ENCODE measurements around the gene DHRS7B.
"Not testable (repeated sequence)": the region's sequence is repeated elsewhere in the genome, so short reads cannot be mapped to it uniquely, and the experiment has no call there.

DHRS7B gene

GRCh38 chr17:21131137-21131536 is 4.4 kb downstream of the DHRS7B start:
- H3K9me3 ChIP-seq (ENCODE audit: control insufficient read depth, low read length), result peaks cover 13% of the 10 kb centered on the region
- no peak overlapping the region for H3K27ac ChIP-seq (ENCODE audit: low read depth, low read length, severe bottlenecking)
- no peak overlapping the region for H3K4me3 ChIP-seq (ENCODE audit: extremely low read depth, insufficient read depth, low read length, poor library complexity, severe bottlenecking)
- no peaks in the 10 kb centered on the region for H3K36me3 ChIP-seq (ENCODE audit: control insufficient read depth, insufficient read depth, low read length)
- no peaks in the 10 kb centered on the region for H3K4me1 ChIP-seq (ENCODE audit: control insufficient read depth, insufficient read depth, low read length, poor library complexity, severe bottlenecking)
- 81 to 100% methylated on average over 1 to 4 of the region's 4 CpGs for WGBS, 2 experiments (ENCODE audit: insufficient coverage in 2 of 2)

DNA sequence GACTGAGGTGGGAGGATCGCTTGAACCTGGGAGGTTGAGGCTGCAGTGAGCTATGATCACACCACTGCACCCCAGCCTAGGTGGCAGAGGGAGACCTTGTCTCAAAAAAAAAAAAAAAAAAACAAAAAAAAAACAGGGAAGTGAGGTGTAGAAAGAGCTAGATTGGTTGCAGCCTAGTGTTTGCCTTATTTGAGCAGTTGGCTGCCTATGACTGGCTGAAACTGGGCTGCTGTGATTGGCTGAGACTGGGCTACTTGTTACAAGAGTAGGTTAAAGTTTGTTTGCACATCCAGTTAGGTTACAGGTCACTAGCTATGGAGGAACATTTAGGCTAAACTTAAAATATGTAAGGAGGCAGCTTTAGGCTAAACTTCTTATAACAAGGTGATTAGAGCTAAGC is 5.7 kb downstream of the DHRS7B start:
- H3K4me1 ChIP-seq (ENCODE audit: control insufficient read depth, insufficient read depth, low read length, poor library complexity, severe bottlenecking), result no peaks in the 10 kb centered on the region
- no peak overlapping the region for H3K4me3 ChIP-seq (ENCODE audit: extremely low read depth, insufficient read depth, low read length, poor library complexity, severe bottlenecking)
- no peaks in the 10 kb centered on the region for H3K36me3 ChIP-seq (ENCODE audit: control insufficient read depth, insufficient read depth, low read length)
- no peak overlapping the region for H3K27ac ChIP-seq (ENCODE audit: low read depth, low read length, severe bottlenecking)
- peaks cover 25% of the 10 kb centered on the region for H3K9me3 ChIP-seq (ENCODE audit: control insufficient read depth, low read length)
- 100% methylated on average over 1 of the region's 1 CpG; no CpG with 5 or more reads in 1 of the 2 experiments for WGBS, 2 experiments (ENCODE audit: insufficient coverage in 2 of 2)

DNA sequence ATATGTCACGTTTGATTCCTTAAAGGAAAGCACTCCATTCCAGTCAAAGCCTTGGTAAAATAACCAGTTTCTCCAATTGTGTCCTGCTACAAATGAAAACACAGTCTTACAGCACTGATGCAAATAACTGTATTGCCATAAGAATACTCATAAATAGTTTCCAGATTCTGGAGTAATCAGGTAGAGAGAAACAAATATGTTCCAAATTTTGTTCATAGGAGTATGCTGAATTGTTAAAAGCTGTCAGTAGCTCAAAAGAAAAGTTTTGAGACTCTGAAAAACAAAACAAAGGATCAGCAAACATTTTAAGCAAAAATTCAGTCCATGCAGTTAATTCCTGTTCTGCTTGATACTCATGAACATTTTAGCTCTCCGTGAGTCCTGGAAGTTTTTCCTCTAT is 7.8 kb downstream of the DHRS7B start:
- Histone ChIP-seq H3K4me1 (ENCODE audit: control insufficient read depth, insufficient read depth, low read length, poor library complexity, severe bottlenecking) (no peaks in the 10 kb centered on the region), H3K4me3 (ENCODE audit: extremely low read depth, insufficient read depth, low read length, poor library complexity, severe bottlenecking) (no peak overlapping the region), H3K9me3 (ENCODE audit: control insufficient read depth, low read length) (peaks cover 38% of the 10 kb centered on the region), H3K36me3 (ENCODE audit: control insufficient read depth, insufficient read depth, low read length) (no peaks in the 10 kb centered on the region), H3K27ac (ENCODE audit: low read depth, low read length, severe bottlenecking) (no peak overlapping the region)
- 100% methylated on average over 1 of the region's 2 CpGs for WGBS, 2 experiments (ENCODE audit: insufficient coverage in 2 of 2)

DNA sequence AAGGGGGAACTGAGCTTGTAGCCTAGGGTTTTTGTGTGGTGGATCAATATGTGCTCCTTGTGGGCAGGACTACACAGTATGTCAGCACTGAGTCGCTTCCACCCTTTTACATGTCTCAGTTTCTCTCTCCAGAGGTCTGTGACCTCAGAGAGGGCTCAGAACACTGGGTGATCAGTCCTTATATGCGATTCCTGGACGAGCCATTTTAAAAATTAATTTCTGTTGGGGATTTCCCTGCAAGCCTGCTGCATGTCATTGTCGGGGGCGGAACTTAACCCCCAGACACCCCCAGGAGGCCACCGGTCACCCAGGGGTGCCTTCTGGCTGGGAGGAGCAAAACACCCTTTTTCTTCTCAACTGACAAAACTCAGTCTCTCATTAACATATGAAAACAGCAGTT is 14.1 kb downstream of the DHRS7B start:
- H3K36me3 ChIP-seq (ENCODE audit: control insufficient read depth, insufficient read depth, low read length), result peaks cover 19% of the 10 kb centered on the region
- peaks cover 38% of the 10 kb centered on the region for H3K9me3 ChIP-seq (ENCODE audit: control insufficient read depth, low read length)
- no peak overlapping the region for H3K27ac ChIP-seq (ENCODE audit: low read depth, low read length, severe bottlenecking)
- H3K4me1 ChIP-seq (ENCODE audit: control insufficient read depth, insufficient read depth, low read length, poor library complexity, severe bottlenecking), result no peaks in the 10 kb centered on the region
- H3K4me3 ChIP-seq (ENCODE audit: extremely low read depth, insufficient read depth, low read length, poor library complexity, severe bottlenecking), result no peak overlapping the region
- 85 to 89% methylated on average over 4 to 6 of the region's 6 CpGs for WGBS, 2 experiments (ENCODE audit: insufficient coverage in 2 of 2)

- no peak overlapping the region for H3K27ac ChIP-seq (ENCODE audit: low read depth, low read length, severe bottlenecking)
- H3K36me3 ChIP-seq (ENCODE audit: control insufficient read depth, insufficient read depth, low read length), result peaks cover 19% of the 10 kb centered on the region
- H3K9me3 ChIP-seq (ENCODE audit: control insufficient read depth, low read length), result peaks cover 36% of the 10 kb centered on the region
- no CpG with 5 or more reads among the region's 2 CpGs for WGBS, 2 experiments (ENCODE audit: insufficient coverage in 2 of 2)
- no peaks in the 10 kb centered on the region for H3K4me1 ChIP-seq (ENCODE audit: control insufficient read depth, insufficient read depth, low read length, poor library complexity, severe bottlenecking)
- no peak overlapping the region for H3K4me3 ChIP-seq (ENCODE audit: extremely low read depth, insufficient read depth, low read length, poor library complexity, severe bottlenecking)
Measured at GRCh38 chr17:21141331-21141730, 14.6 kb downstream of the DHRS7B start.

DNA sequence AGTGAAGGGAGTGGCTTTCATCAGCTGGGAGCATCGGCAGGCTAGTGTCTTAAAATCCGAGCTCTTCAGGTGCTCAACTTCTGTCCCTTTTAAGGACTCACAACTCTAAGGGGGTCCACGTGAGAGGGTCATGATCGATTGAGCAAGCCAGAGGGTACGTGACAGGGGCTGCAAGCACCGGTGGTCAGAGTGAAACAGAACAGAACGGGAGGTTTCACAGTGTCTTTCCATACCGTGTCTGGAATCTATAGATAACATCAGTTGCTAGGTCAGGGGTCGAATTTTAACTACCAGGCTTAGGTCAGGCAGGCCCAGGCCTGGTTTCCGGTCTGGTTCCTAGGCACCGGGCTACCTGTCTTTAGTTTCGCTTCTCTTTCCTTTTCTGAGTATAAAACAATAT is 15.3 kb downstream of the DHRS7B start:
- Histone ChIP-seq H3K36me3 (ENCODE audit: control insufficient read depth, insufficient read depth, low read length) (peaks cover 21% of the 10 kb centered on the region), H3K9me3 (ENCODE audit: control insufficient read depth, low read length) (peaks cover 30% of the 10 kb centered on the region)
- H3K4me1 ChIP-seq (ENCODE audit: control insufficient read depth, insufficient read depth, low read length, poor library complexity, severe bottlenecking); H3K4me3 ChIP-seq (ENCODE audit: extremely low read depth, insufficient read depth, low read length, poor library complexity, severe bottlenecking); H3K27ac ChIP-seq (ENCODE audit: low read depth, low read length, severe bottlenecking): not testable (repeated sequence)
- 85 to 94% methylated on average over 7 to 9 of the region's 12 CpGs for WGBS, 2 experiments (ENCODE audit: insufficient coverage in 2 of 2)

DNA sequence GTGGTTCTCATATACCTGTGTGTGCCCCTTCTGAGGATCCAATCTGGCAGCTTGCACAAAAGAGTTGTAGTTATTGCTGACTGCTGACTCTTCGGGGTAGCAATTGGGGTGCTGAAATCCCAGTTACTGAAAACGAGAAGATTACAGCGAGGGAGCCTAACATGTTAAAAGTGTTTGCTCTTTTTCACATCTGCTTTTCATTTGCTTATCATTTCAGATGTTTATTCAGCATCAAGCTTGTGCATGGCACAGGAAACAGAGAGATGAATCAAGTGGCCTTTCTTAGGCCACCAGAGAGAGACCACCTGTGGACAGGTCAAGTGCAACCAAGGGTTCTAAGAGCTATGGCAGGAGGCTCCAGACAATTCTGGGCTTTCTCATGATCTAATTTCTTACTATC is 16.9 kb downstream of the DHRS7B start:
- Histone ChIP-seq H3K36me3 (ENCODE audit: control insufficient read depth, insufficient read depth, low read length) (peaks cover 27% of the 10 kb centered on the region), H3K4me3 (ENCODE audit: extremely low read depth, insufficient read depth, low read length, poor library complexity, severe bottlenecking) (no peak overlapping the region), H3K9me3 (ENCODE audit: control insufficient read depth, low read length) (peaks cover 23% of the 10 kb centered on the region), H3K27ac (ENCODE audit: low read depth, low read length, severe bottlenecking) (no peak overlapping the region), H3K4me1 (ENCODE audit: control insufficient read depth, insufficient read depth, low read length, poor library complexity, severe bottlenecking) (no peaks in the 10 kb centered on the region)
- 90 to 100% methylated on average over 3 of the region's 3 CpGs for WGBS, 2 experiments (ENCODE audit: insufficient coverage in 2 of 2)

- H3K4me1 ChIP-seq (ENCODE audit: control insufficient read depth, insufficient read depth, low read length, poor library complexity, severe bottlenecking); H3K4me3 ChIP-seq (ENCODE audit: extremely low read depth, insufficient read depth, low read length, poor library complexity, severe bottlenecking); H3K27ac ChIP-seq (ENCODE audit: low read depth, low read length, severe bottlenecking): not testable (repeated sequence)
- peaks cover 27% of the 10 kb centered on the region for H3K36me3 ChIP-seq (ENCODE audit: control insufficient read depth, insufficient read depth, low read length)
- H3K9me3 ChIP-seq (ENCODE audit: control insufficient read depth, low read length), result peaks cover 24% of the 10 kb centered on the region
- 69 to 70% methylated on average over 3 of the region's 3 CpGs for WGBS, 2 experiments (ENCODE audit: insufficient coverage in 2 of 2)
Measured at GRCh38 chr17:21144299-21144698, 17.5 kb downstream of the DHRS7B start.

DNA sequence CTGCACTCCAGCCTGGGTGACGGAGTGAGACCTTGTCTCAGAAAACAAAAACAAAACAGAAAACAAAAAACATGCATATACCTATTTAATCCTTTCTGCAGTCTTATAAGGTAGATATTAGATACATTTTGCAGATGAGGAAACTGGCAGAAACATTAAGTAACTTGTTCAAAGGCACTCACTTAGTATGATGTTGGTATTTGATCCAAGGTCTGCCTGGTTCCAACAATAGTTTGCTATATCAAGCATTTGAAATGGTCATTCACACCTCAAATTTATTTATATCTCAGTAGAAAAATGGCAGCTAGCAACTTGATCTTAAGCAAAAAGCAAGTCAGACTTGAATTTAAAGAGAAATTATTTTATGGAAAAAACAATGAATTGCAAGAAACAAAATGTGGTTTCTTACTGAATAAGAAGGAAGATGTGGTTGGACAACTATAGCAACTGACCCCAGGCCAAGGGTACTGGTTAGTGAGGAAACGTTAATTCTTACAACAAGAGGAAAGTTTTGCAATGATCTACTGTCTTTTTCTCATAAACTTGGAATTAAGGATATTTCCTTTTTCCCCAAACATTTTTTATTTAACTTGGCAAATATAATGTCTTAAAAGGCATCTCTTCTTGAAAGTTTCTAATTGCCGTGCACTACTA is 19.7 kb downstream of the DHRS7B start:
- H3K36me3 ChIP-seq (ENCODE audit: control insufficient read depth, insufficient read depth, low read length), result peaks cover 27% of the 10 kb centered on the region
- no peak overlapping the region for H3K4me3 ChIP-seq (ENCODE audit: extremely low read depth, insufficient read depth, low read length, poor library complexity, severe bottlenecking)
- H3K9me3 ChIP-seq (ENCODE audit: control insufficient read depth, low read length), result peaks cover 19% of the 10 kb centered on the region
- H3K27ac ChIP-seq (ENCODE audit: low read depth, low read length, severe bottlenecking), result no peak overlapping the region
- H3K4me1 ChIP-seq (ENCODE audit: control insufficient read depth, insufficient read depth, low read length, poor library complexity, severe bottlenecking), result no peaks in the 10 kb centered on the region
- WGBS, 2 experiments (ENCODE audit: insufficient coverage in 2 of 2), result 80% methylated on average over 1 of the region's 3 CpGs; no CpG with 5 or more reads in 1 of the 2 experiments

GRCh38 chr17:21149621-21150020 is 22.9 kb downstream of the DHRS7B start:
- no peak overlapping the region for H3K4me3 ChIP-seq (ENCODE audit: extremely low read depth, insufficient read depth, low read length, poor library complexity, severe bottlenecking)
- peaks cover 15% of the 10 kb centered on the region for H3K36me3 ChIP-seq (ENCODE audit: control insufficient read depth, insufficient read depth, low read length)
- no peak overlapping the region for H3K27ac ChIP-seq (ENCODE audit: low read depth, low read length, severe bottlenecking)
- no peaks in the 10 kb centered on the region for H3K4me1 ChIP-seq (ENCODE audit: control insufficient read depth, insufficient read depth, low read length, poor library complexity, severe bottlenecking)
- WGBS, 2 experiments (ENCODE audit: insufficient coverage in 2 of 2), result no CpG with 5 or more reads among the region's 1 CpG
- H3K9me3 ChIP-seq (ENCODE audit: control insufficient read depth, low read length), result peaks cover 28% of the 10 kb centered on the region

DNA sequence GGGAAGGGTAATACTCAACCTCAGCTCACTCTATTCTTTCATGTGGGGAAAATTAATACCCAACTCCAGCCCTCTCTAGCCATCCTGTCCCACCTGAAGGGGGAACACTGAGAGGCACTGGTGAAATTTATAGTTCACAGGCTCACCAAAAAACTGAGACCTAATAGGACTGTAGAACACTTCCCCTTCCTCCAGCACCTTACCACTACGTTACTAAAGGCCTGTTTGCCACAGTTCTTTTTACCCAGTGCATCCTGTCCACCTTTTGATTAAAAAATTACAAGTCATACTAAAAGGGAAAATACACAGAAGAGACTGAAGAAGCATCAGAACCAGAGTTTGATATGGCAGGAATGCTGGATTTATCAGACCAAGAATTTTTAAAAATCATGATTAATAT is 26.0 kb downstream of the DHRS7B start:
- H3K36me3 ChIP-seq (ENCODE audit: control insufficient read depth, insufficient read depth, low read length), result no peaks in the 10 kb centered on the region
- no peak overlapping the region for H3K27ac ChIP-seq (ENCODE audit: low read depth, low read length, severe bottlenecking)
- H3K4me1 ChIP-seq (ENCODE audit: control insufficient read depth, insufficient read depth, low read length, poor library complexity, severe bottlenecking), result no peaks in the 10 kb centered on the region
- peaks cover 28% of the 10 kb centered on the region for H3K9me3 ChIP-seq (ENCODE audit: control insufficient read depth, low read length)
- H3K4me3 ChIP-seq (ENCODE audit: extremely low read depth, insufficient read depth, low read length, poor library complexity, severe bottlenecking), result no peak overlapping the region
- WGBS, 2 experiments (ENCODE audit: insufficient coverage in 2 of 2), result 86 to 89% methylated on average over 1 of the region's 1 CpG
